Effector CD4-positive, alpha-beta T cell (primary cell): ENCODE data around the gene TLR9. TPM values are rescaled to one million over a fixed set of nuclear protein-coding genes. Genes with fewer than 3 reads are reported as not detected.
"Not testable (repeated sequence)": the region's sequence is repeated elsewhere in the genome, so short reads cannot be mapped to it uniquely, and the experiment has no call there.

Experiments
- DNase-seq: peaks from one replicate; pipeline ENCODE4 v3.0.0-alpha.2; 2020
- total RNA-seq: gene quantifications from one replicate; lab custom pipeline; 2026; lab: John Stamatoyannopoulos, UW

Gene TLR9
- not detected for total RNA-seq

GRCh38 chr3:52225452-52226228, at the start of gene TLR9:
Gene TLR9, minus strand, starts transcription at chr3:52225645. Its CDS starts 116 bp downstream, at chr3:52225529.
- DNase-seq = no peak

- DNase-seq = not testable (repeated sequence)
Measured at GRCh38 chr3:52274781-52275180, 49.3 kb upstream of the TLR9 start.

GRCh38 chr3:52272831-52273230, 47.4 kb upstream of the TLR9 start:
- DNase-seq = no peak

- DNase-seq = not testable (repeated sequence)
Measured at GRCh38 chr3:52272172-52272571, 46.7 kb upstream of the TLR9 start.

- no peak for DNase-seq
Measured at GRCh38 chr3:52270252-52270754, 44.9 kb upstream of the TLR9 start.

GRCh38 chr3:52269776-52270175, 44.3 kb upstream of the TLR9 start:
- DNase-seq = no peak

- no peak for DNase-seq
Measured at GRCh38 chr3:52268036-52268435, 42.6 kb upstream of the TLR9 start.

- no peak for DNase-seq
Measured at GRCh38 chr3:52265387-52265786, 39.9 kb upstream of the TLR9 start.

- DNase-seq = no peak
Measured at GRCh38 chr3:52262447-52262846, 37.0 kb upstream of the TLR9 start.

- DNase-seq = no peak
Measured at GRCh38 chr3:52259448-52259847, 34.0 kb upstream of the TLR9 start.

- no peak for DNase-seq
Measured at GRCh38 chr3:52259035-52259434, 33.6 kb upstream of the TLR9 start.

- no peak for DNase-seq
Measured at GRCh38 chr3:52257911-52258310, 32.5 kb upstream of the TLR9 start.

GRCh38 chr3:52256622-52257021, 31.2 kb upstream of the TLR9 start:
- DNase-seq = no peak

- no peak for DNase-seq
Measured at GRCh38 chr3:52256159-52256558, 30.7 kb upstream of the TLR9 start.

GRCh38 chr3:52254608-52255007, 29.2 kb upstream of the TLR9 start:
- DNase-seq = no peak

- peak; percentile 80 for DNase-seq
Measured at GRCh38 chr3:52253314-52254304, 28.2 kb upstream of the TLR9 start.

GRCh38 chr3:52250122-52250521, 24.7 kb upstream of the TLR9 start:
- DNase-seq = no peak

- DNase-seq = no peak
Measured at GRCh38 chr3:52249683-52250082, 24.2 kb upstream of the TLR9 start.

GRCh38 chr3:52248816-52249547, 23.5 kb upstream of the TLR9 start:
- DNase-seq = no peak

- no peak for DNase-seq
Measured at GRCh38 chr3:52248165-52248541, 22.7 kb upstream of the TLR9 start.

GRCh38 chr3:52247409-52248164, 22.1 kb upstream of the TLR9 start:
- no peak for DNase-seq
